Measurements from ENCODE around the gene PCED1B.

The PCED1B gene

DNA sequence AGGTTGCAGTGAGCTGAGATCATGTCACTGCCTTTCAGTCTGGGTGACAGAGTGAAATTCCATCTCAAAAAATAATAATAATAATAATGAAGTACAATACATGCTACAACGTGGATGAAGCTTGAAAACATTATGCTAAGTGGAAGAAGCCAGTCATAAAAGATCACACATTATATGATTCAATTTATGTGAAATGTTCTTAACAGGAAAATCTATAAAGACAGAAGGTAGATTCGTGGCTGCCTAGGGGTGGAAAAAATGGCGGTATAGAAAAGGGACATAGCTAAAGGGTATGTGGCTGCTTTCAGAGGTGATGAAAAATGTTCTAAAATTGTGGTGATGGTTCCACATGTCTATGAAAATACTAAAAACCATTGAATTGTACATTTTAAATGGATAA lies 41.3 kb downstream of the PCED1B start:
- no peak for DNase-seq (ENCODE audit: low spot score)

DNA sequence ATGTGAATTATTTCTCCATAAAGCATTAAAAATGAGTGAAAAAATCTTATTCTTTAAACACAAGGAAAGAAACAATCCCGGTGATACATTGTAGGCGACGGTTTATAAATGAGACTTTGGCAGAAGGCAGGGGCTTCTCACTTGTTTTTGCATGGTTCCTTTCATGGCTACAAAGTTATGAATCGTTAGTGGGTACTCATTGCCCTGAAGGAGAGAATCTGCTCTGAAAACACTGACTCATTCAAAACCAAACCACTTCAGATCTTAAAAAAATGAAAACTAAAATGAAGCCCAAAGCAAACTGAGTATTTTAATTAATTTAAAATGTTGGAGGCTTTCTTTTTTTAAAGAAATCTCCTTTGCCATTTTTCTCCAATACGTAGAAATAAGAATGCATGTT lies 41.7 kb downstream of the PCED1B start:
- DNase-seq (ENCODE audit: low spot score) = no peak

DNA sequence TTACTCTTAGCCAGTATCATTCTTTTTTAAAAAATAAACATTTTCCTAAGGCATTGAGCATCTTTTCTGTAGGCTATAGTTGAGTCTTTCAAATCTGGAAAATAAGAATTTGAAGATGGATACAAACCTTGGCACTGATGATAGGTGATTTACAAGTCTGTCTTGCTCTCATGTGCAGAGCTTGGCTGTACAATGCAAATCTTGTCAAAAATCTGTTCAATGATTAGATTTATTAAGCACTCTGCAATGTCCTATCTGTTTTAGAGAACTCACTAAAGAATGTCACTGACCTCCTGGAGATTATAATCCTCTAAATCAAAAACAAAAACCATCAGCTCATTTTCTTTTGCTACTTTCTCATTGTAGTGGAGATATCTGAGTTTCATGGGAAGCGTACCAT lies 43.2 kb downstream of the PCED1B start:
- no peak for DNase-seq (ENCODE audit: low spot score)

- no peak for DNase-seq (ENCODE audit: low spot score)
These were observed 44.3 kb downstream of the PCED1B start for GRCh38 chr12:47123730-47124129.

GRCh38 chr12:47124451-47124850 lies 45.0 kb downstream of the PCED1B start:
- no peak for DNase-seq (ENCODE audit: low spot score)

GRCh38 chr12:47126246-47126645 lies 46.8 kb downstream of the PCED1B start:
- no peak for DNase-seq (ENCODE audit: low spot score)

GRCh38 chr12:47131011-47131410 lies 51.6 kb downstream of the PCED1B start:
- DNase-seq (ENCODE audit: low spot score) = no peak

DNA sequence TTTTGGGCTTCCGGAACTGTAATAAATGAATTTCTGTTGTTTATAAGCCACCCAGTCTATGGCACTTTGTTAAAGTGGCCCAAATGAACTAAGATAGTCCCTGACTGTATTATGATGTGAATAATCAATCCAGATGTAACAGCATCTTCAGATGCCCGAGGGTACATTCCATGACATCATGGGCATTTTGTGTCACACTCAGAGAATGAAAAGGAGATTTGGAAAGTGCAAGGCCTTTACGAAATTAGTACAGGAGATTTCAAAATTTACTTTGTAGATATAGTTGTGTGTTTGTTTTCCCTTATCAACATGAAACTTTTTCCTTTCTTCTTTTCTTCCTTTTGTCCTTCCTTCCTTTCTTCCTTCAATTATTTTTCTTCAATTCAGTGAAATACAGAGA lies 54.6 kb downstream of the PCED1B start:
- no peak for DNase-seq (ENCODE audit: low spot score)

DNA sequence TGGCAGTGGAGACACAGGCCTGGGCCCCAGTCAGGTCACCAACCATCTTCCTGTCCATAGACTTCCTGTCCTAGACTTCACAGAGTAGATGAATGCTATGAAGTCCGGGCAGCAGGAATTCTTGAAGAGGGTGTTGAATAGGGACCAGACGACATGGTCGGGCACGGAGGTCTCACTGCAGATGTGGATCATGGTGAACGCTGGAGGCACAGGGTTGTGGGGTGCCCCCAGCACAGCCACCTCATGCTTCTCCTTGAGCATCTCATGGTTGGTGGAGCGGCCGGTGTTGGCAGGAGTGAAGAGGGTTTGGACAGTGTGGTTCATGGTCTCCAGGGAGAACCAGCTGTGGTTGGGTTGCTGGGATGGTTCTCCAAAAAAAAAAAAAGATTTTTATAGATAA lies 56.2 kb downstream of the PCED1B start:
- DNase-seq (ENCODE audit: low spot score) = no peak

DNA sequence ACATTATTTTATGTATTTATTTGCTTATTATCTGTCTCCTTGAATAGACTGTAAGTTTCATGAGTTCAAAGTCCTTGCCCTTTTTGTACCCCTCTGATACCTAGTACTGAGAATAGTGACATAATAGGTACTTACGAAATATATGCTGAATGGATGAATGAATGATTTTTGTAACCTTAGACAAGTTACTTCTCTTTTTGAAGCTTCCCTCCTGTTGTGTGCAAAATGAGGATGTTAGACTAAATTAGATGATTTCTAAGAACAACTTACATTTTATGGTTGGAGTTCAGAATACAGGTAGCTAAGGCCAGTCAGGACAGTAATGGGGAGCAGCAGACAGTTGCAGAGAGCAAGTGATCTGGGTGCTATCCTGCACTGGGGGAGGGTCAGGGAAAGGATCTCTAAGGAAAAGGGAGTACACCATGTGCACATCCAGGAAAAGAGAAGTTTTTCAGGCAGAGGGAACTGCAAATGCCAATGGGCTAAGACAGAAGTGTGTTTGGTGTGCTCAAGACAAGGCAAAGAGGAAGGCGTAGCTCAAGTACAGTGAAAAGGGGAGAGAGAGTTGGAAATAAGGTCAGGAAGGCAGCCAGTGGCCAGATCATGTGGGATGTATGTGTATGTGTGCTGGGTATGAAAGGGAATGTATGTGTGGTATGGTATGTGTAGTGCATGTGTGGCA lies 59.7 kb downstream of the PCED1B start:
- DNase-seq (ENCODE audit: low spot score) = no peak

GRCh38 chr12:47141459-47141858 lies 62.0 kb downstream of the PCED1B start:
- no peak for DNase-seq (ENCODE audit: low spot score)

GRCh38 chr12:47144769-47145168 lies 65.3 kb downstream of the PCED1B start:
- no peak for DNase-seq (ENCODE audit: low spot score)

DNA sequence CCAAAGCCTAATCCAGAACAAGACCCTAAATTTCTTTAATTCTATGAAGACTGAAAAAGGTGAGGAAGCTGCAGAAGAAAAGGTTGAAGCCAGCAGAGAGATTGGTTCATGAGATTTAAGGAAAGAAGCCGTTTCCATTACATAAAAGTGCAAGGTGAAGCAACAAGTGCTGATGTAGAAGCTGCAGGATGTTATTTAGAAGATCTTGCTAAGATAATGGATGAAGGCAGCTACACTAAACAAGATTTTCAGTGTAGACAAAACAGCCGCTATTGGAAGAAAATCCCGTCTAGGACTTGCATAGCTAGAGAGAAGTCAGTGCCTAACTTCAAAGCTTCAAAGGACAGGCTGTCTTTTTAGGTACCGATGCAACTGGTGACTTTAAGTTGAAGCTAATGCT lies 65.8 kb downstream of the PCED1B start:
- DNase-seq (ENCODE audit: low spot score) = no peak

DNA sequence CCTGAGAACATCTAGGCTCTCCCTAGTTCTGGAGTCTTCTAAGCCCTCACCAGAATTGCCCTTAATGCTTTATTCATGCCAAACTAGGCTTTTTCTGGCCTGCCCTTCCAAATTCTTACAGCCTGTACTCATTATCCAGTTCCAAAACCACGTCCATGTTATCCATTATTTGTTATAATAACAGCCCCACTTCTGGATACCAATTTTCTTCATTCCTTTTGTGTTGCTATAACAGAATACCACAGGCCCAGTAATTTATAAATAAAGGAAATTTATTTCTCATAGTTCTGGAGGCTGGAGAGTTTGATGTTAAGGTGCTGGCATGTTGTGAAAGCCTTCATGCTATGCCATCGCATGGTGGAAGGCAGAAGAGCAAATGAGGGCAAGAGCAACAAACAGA lies 68.3 kb downstream of the PCED1B start:
- no peak for DNase-seq (ENCODE audit: low spot score)

DNA sequence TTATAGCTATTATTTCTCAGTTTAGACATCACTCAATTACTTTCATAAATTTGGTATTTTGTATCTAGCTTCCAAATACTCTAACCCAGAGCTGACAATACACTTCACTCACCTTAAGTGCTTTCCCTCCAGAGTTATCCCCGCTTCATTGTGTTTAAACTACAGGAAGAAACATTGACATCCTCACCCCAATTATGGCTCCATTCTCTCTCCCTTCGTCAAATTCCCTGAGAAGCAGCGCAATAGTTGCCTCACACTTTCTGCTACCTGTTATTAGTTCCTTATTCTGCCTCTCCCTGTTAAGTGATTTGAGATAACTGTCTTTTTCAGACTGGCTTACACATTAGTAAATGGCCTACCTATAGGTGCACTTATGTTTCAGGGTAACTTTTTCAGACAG lies 69.7 kb downstream of the PCED1B start:
- DNase-seq (ENCODE audit: low spot score) = no peak

DNA sequence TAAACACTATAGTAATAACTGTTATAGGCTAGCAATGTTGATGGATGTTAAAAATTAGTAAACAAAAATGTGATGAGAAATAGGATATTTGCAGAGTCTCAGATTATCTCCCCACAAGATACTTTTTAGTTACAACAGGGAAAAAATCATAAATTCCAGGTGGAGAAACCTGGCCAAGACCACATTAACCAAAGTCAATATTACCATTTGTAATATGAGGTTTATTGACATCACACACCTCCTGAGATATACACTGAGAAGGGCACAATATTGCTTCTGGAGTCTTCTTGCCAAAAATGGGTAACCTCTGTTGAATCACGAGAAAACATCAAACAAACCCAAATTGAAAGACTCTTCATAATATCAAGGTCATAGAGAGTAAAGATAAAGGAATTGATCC lies 72.7 kb downstream of the PCED1B start:
- DNase-seq (ENCODE audit: low spot score) = no peak

DNA sequence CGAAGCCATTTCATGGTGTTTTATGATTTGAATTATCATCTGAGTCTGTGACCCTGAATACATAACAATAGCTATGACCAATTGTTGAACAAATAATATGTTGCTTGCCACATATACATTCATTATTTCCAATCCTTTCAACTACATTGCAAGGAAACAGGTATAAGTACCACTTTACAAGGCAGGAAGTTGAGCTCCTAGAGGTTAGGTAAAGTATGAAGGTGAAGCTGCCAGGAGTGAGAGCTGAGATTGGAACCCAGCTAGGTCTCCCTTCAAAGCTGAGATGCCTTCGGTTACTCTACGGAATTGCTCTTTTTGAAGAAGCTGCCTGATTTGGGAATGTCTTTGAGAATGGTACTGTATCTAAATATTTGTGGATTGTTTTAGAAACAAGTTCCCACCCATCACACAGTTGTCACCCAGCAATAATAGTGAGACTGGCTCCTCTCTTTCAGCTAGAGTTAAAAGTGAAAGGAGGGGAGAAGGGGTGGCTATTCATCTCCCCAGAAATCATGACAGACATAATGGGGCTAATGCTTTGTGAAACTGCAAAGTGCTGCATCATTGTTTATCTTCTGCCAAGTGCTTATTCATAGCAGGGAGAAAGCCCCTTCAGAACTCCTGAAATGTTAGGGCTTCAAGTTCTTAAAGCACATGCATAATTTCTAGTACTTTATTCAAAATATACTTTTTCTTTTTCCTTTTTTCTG lies 76.2 kb downstream of the PCED1B start:
- no peak for DNase-seq (ENCODE audit: low spot score)

DNA sequence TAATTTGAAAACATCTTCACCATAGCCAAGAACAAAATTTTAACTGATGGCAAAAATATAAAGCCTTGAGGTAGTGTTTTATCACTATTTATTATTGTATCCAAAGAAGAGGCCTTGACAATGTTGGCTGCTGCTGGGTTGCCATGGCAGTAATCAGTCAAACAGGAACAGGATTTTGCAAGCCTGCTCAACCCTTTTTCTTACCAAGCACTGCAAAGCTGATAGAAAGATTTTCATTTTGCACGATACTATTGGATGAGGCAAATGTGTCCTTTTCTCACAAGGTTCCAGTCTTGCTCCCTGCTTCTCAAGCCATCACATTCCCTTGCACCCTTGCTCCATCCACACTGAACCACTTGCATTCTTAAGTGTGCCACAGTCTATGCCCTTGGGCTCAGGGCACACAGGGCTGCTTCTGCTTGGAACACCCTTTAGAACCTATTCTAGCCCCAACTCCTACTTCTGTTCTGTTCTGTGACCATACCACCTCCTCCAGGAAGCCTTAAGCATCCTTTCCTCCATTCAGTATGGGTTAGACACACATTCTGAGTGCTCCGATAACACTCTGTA lies 76.8 kb downstream of the PCED1B start:
- DNase-seq (ENCODE audit: low spot score) = no peak

DNA sequence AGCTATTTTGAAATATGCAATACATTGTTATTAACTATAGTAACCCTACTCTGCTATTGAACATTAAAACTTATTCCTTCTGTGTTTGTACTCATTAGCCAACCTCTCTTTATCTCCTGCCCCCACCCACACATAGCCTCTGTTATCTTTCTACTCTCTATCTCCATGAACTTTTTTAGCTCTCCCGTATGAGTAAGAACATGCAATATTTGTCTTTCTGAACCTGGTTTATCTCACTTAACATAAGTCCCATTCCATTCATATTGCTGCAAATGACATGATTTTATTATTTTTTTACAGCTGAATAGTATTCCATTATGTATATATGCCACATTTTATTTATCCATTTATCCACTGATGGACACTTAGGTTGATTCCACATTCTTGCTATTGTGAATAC lies 79.4 kb downstream of the PCED1B start:
- no peak for DNase-seq (ENCODE audit: low spot score)

DNA sequence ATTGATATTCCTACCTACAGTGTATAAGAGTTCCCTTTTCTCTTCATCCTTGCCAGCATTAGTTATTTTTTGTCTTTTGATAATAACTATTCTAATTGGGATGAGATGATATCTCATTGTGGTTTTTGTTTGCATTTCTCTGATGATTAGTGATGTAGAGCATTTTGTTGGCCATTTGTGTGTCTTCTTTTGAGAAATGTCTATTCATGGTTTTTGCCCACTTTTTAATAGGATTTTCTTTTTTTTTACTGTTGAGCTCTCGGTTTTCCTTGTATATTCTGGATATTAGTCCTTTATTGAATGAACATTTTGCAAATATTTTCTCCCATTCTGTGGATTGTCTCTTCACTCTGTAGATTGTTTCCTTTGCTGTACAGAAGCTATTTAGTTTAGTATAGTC lies 79.9 kb downstream of the PCED1B start:
- DNase-seq (ENCODE audit: low spot score) = no peak

GRCh38 chr12:47160316-47161244 lies 81.2 kb downstream of the PCED1B start:
- DNase-seq (ENCODE audit: low spot score) = no peak

GRCh38 chr12:47164116-47164515 lies 84.7 kb downstream of the PCED1B start:
- no peak for DNase-seq (ENCODE audit: low spot score)
